ENCODE measurements around the gene SLC26A4. TPM values are rescaled to one million over a fixed set of nuclear protein-coding genes. Genes with fewer than 3 reads are reported as not detected.

The SLC26A4 gene
- total and polyA plus RNA-seq, 9 of the 15 experiments (the other 6 are each of a cell fraction or from before 2014, with no cell fraction given) = 0.09 to 1.2 (median 0.33) TPM

DNA sequence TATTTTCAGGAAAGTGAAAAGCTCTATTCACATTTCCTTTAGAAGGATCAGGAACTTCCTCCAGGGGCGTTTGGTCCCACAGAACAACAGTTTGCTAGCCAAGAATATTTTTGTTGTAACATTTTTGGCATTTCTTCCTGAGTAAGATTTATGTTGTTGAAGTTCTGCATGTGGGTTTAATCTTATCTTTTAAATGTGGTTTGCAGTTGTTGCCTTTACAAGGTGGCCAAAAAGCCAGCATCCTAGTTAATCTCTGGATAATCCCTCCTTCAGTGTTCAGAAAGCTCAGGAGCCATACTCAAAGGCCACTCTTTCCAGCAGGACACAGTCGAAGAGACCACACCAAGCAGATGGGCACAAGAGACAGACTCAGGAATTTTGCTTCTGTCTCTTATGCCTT is 30.0 kb downstream of the SLC26A4 start (continued):
- TF ChIP-seq, protein P1, sequence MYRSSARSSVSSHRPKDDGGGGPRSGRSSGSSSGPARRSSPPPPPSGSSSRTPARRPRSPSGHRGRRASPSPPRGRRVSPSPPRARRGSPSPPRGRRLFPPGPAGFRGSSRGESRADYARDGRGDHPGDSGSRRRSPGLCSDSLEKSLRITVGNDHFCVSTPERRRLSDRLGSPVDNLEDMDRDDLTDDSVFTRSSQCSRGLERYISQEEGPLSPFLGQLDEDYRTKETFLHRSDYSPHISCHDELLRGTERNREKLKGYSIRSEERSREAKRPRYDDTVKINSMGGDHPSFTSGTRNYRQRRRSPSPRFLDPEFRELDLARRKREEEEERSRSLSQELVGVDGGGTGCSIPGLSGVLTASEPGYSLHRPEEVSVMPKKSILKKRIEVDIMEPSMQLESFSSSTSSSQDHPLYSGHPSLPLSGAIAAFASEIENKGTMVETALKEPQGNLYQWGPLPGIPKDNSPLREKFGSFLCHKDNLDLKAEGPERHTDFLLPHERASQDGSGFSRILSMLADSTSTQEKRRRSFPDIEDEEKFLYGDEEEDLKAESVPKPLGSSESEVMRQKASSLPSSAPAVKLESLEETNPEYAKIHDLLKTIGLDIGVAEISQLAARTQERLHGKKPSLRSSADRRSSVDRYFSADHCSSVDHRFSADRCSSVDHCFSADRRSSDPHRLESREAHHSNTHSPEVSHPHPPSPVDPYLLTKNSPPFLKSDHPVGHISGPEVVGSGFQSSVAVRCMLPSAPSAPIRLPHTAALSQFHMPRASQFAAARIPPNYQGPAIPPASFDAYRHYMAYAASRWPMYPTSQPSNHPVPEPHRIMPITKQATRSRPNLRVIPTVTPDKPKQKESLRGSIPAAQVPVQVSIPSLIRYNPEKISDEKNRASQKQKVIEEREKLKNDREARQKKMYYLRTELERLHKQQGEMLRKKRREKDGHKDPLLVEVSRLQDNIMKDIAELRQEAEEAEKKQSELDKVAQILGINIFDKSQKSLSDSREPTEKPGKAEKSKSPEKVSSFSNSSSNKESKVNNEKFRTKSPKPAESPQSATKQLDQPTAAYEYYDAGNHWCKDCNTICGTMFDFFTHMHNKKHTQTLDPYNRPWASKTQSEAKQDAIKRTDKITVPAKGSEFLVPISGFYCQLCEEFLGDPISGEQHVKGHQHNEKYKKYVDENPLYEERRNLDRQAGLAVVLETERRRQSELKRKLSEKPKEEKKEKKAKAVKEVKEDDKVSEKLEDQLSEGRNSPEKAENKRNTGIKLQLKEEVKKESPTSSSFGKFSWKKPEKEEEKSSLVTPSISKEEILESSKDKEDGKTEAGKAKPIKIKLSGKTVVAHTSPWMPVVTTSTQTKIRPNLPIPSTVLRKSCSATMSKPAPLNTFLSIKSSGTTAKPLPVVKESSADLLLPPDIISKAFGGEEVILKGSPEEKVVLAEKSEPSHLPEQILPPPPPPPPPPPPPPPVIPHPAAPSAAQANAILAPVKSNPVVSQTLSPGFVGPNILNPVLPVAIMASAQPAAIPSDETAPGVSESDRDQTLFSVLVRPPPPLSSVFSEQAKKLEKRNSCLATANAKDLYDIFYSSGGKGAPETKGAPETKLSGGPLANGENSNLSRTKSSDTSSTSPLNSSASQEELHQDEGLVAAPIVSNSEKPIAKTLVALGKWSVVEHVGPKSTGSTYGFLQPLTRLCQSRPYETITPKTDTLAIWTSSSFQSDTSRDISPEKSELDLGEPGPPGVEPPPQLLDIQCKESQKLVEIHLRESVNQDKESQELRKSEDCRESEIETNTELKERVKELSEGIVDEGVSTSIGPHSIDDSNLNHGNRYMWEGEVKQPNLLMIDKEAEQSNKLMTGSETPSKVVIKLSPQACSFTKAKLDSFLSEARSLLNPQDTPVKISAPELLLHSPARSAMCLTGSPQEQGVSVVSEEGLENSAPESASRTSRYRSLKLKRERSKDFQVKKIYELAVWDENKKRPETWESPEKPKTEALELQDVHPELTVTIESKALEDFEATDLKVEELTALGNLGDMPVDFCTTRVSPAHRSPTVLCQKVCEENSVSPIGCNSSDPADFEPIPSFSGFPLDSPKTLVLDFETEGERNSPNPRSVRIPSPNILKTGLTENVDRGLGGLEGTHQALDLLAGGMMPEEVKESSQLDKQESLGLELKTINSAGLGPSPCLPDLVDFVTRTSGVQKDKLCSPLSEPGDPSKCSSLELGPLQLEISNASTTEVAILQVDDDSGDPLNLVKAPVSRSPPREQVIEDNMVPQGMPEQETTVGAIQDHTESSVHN (IDR thresholded peaks at IDR 0.05; ENCODE audit: borderline replicate concordance in 1 of 2, low read depth in 1 of 2) = no peak
- TF ChIP-seq ELF2 (CRISPR knock-in tag; IDR thresholded peaks at IDR 0.05) = peak; percentile 56
- no peak for TF ChIP-seq GTF2F1 (IDR thresholded peaks at IDR 0.05; ENCODE audit: low read depth, low read length)
- 0 out of 4 replicates have a peak, but pooled peaks of 1 of the 2 experiments have one; percentile 19 for TF ChIP-seq KDM1A (IDR thresholded peaks at IDR 0.05)
- TF ChIP-seq, protein P2, sequence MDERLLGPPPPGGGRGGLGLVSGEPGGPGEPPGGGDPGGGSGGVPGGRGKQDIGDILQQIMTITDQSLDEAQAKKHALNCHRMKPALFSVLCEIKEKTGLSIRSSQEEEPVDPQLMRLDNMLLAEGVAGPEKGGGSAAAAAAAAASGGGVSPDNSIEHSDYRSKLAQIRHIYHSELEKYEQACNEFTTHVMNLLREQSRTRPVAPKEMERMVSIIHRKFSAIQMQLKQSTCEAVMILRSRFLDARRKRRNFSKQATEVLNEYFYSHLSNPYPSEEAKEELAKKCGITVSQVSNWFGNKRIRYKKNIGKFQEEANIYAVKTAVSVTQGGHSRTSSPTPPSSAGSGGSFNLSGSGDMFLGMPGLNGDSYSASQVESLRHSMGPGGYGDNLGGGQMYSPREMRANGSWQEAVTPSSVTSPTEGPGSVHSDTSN (CRISPR knock-in tag; IDR thresholded peaks at IDR 0.05; ENCODE audit: low read depth) = no peak
- TF ChIP-seq, protein P2 (tag; conservative IDR thresholded peaks at IDR 0.05; ENCODE audit: low read depth) = peak; percentile 77
- TF ChIP-seq, protein P3, sequence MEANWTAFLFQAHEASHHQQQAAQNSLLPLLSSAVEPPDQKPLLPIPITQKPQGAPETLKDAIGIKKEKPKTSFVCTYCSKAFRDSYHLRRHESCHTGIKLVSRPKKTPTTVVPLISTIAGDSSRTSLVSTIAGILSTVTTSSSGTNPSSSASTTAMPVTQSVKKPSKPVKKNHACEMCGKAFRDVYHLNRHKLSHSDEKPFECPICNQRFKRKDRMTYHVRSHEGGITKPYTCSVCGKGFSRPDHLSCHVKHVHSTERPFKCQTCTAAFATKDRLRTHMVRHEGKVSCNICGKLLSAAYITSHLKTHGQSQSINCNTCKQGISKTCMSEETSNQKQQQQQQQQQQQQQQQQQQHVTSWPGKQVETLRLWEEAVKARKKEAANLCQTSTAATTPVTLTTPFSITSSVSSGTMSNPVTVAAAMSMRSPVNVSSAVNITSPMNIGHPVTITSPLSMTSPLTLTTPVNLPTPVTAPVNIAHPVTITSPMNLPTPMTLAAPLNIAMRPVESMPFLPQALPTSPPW (CRISPR knock-in tag; IDR thresholded peaks at IDR 0.05) = 0 out of 2 replicates have a peak, but pooled peaks have one; percentile 1
- TF ChIP-seq, protein P4, sequence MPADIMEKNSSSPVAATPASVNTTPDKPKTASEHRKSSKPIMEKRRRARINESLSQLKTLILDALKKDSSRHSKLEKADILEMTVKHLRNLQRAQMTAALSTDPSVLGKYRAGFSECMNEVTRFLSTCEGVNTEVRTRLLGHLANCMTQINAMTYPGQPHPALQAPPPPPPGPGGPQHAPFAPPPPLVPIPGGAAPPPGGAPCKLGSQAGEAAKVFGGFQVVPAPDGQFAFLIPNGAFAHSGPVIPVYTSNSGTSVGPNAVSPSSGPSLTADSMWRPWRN (IDR thresholded peaks at IDR 0.05; ENCODE audit: low read depth) = 0 out of 2 replicates have a peak, but pooled peaks have one; percentile 35
- TF ChIP-seq CBFA2T3 (IDR thresholded peaks at IDR 0.05) = peak; percentile 53
- TF ChIP-seq, protein P5, sequence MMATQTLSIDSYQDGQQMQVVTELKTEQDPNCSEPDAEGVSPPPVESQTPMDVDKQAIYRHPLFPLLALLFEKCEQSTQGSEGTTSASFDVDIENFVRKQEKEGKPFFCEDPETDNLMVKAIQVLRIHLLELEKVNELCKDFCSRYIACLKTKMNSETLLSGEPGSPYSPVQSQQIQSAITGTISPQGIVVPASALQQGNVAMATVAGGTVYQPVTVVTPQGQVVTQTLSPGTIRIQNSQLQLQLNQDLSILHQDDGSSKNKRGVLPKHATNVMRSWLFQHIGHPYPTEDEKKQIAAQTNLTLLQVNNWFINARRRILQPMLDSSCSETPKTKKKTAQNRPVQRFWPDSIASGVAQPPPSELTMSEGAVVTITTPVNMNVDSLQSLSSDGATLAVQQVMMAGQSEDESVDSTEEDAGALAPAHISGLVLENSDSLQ (IDR thresholded peaks at IDR 0.05) = peak; percentile 77; the same call in 1 of the 2 replicates
- peak; percentile 6 to 19; a peak in 1 of 4 replicates for TF ChIP-seq RAD21 (CRISPR knock-in tag; conservative IDR thresholded peaks at IDR 0.05 in 1 of 2, IDR thresholded peaks at IDR 0.05 in 1 of 2)
- no peak for TF ChIP-seq POLR2G (IDR thresholded peaks at IDR 0.05; ENCODE audit: low read depth, low read length)
- peak; percentile 39; the same call in 1 of the 2 replicates for TF ChIP-seq SOX6 (IDR thresholded peaks at IDR 0.05)
